Spinal cord (tissue), 10 donors: ENCODE results near the gene MAPKAPK3. TPM values are rescaled to one million over a fixed set of nuclear protein-coding genes. Genes with fewer than 3 reads are reported as not detected.
A peak's percentile ranks its signal among the peaks of the same experiment; 100 is the strongest.

Experiments used
- DNase-seq, 6 donors: peaks; one replicate each; pipeline versions ENCODE4 v3.0.0 to v3.0.0-alpha.2; 2013 to 2015; ENCODE audit warnings: low spot score in 6 of 6, low read depth in 4 of 6
- H3K27ac ChIP-seq: one replicate; pipeline ENCODE4 v1.5.1; 2013; ENCODE audit warnings: low read depth, low read length, control low read depth
- H3K27me3 ChIP-seq: one replicate; pipeline ENCODE4 v1.6.1; 2013; ENCODE audit warnings: low read length; ENCODE audit not compliant: control insufficient read depth, insufficient read depth
- H3K36me3 ChIP-seq: one replicate; pipeline ENCODE4 v1.6.1; 2013; ENCODE audit warnings: low read length; ENCODE audit not compliant: control insufficient read depth, insufficient read depth
- H3K4me1 ChIP-seq: one replicate; pipeline ENCODE4 v1.6.1; 2013; ENCODE audit warnings: low read length; ENCODE audit not compliant: control insufficient read depth, insufficient read depth
- H3K4me3 ChIP-seq: one replicate; pipeline ENCODE4 v1.5.1; 2013; ENCODE audit warnings: low read depth, low read length, control low read depth
- H3K9me3 ChIP-seq: one replicate; pipeline ENCODE4 v1.6.1; 2013; ENCODE audit warnings: low read length; ENCODE audit not compliant: control insufficient read depth, insufficient read depth
- WGBS: methylation state at CpG from one replicate; pipeline ENCODE4 v1.1.5; 2013; ENCODE audit warnings: missing lambda C conversion rate; ENCODE audit not compliant: insufficient coverage; 5-methylcytosine and 5-hydroxymethylcytosine counted together
- polyA plus RNA-seq, 2 donors: library from polyadenylated mRNA; unstranded; fragments of 120-200 nt; gene quantifications; one replicate each; pipeline ENCODE4 v1.2.1, GENCODE V29; 2013; ENCODE audit not compliant: insufficient read length in 2 of 2
- total RNA-seq, 2 donors: library from RNA; depleted of rRNA in 1 of 2; stranded (reverse); fragments of 120-200 nt in 1 of 2; fragments of >200 nt in 1 of 2; gene quantifications; one replicate each; pipeline versions ENCODE4 v1.2.3 to v1.2.4, GENCODE V29; 2013 to 2014
- donor health status: healthy.

The MAPKAPK3 gene
- total and polyA plus RNA-seq, 4 donors: 12.4 to 24.4 (median 19.0) TPM

DNA sequence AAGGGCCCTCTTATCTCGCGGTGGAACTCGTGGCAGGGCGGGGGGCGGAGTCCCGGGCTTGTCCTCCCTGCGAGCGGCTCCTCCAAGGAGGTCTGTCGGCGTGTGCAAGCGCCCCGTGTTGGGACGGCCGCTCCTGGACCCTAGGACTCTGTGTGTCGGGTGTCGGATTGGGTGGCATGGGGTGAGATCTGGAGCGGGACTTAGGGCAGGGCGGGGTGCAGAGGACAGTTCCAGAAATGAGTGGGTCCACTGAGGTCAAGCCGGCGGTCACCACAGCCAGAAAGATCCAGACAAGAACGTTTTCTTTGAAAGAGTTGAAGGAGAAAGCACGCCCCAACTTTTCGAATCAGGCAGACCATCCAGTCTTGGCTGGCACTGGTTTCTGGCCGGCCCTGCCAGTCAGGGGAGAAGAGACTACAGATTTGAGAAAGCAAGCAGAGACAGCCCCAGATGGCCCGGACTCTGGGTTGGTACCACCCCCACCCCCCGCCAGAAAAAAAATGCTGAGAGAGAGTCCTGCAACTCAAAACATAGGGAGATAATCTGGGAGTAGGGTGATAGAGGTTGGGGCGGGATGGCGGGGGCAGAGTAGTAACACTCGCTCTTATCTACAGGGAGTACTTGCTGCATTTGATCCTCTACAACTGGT, 4.6 kb upstream of the MAPKAPK3 start:
- WGBS: 6% methylated on average over 27 of the region's 29 CpGs
- Histone ChIP-seq H3K9me3 (no peaks in the 10 kb centered on the region), H3K4me3 (peak overlapping the region; percentile 71), H3K36me3 (peaks cover 12% of the 10 kb centered on the region), H3K27ac (peak overlapping the region; percentile 84), H3K4me1 (peaks cover 50% of the 10 kb centered on the region), H3K27me3 (no peaks in the 10 kb centered on the region)
- DNase-seq: no peak

DNA sequence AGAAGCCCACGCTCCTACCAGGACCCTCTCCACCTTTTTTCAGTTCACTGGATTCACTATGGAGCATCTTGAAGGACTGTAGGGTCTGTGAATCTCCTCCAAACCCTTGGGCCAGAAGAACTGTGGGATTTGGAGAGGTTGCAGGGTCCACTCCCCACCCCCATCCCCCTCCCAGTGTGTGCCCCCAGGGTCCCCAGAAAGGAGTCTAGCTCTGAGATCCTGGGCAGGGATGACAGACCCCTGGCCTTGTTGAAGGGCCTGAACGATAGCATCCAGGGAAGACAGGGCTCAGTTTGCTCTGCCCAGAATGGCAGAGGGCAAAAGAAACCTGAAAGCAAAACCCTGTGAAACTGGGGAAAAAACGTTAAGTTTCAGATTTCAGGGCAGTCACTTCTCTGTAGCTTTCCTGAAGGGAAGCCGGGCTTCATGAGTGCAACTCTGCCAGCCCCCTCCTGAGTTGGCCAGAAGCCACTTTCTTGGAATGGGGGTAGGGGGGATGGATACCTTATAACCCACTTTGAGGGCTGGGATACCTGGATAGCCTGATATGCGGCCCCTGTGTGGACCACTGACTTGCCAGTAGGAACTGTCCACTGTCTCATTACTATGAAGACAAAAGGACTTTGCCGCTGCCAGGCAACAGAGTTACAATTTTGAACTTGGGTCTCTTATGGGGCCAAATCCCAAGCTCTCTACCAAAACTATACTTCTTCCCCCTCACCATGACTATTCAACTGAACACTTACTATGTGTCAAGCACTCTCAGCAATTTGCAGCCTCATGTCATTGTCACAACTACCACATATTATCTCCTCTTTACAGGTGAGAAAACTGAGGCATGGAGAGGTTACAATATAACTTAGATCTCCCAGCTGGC, 3.7 kb upstream of the MAPKAPK3 start:
- Histone ChIP-seq H3K4me1 (peaks cover 59% of the 10 kb centered on the region), H3K36me3 (peaks cover 4% of the 10 kb centered on the region), H3K9me3 (no peaks in the 10 kb centered on the region), H3K27ac (no peak overlapping the region), H3K4me3 (peak overlapping the region; percentile 71), H3K27me3 (no peaks in the 10 kb centered on the region)
- WGBS: 72% methylated on average over 5 of the region's 6 CpGs
- DNase-seq: no peak

DNA sequence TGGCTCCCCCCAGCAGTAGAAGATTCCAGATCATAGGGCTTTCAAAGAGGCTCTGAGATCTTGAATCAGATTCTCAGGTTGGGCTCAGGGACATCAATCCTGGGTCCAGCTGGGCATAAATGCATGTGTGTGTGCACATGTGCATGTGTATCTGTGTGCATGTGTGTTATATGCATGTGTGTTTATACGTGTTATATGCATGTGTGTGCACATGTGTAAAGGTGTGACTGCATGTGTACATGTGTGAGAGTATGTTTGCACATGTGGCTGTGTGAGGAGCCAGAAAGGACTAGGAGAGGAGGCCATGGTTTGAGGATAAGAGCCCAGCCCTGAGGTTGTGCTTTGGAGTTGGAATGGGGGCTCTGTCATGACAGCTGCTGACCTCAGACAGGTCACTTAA, 1.8 kb upstream of the MAPKAPK3 start:
- no peak overlapping the region for H3K4me3 ChIP-seq
- WGBS: 45% methylated on average over 1 of the region's 1 CpG
- no peaks in the 10 kb centered on the region for H3K27me3 ChIP-seq
- H3K36me3 ChIP-seq: no peaks in the 10 kb centered on the region
- DNase-seq: no peak
- H3K4me1 ChIP-seq: peaks cover 52% of the 10 kb centered on the region
- no peaks in the 10 kb centered on the region for H3K9me3 ChIP-seq
- H3K27ac ChIP-seq: no peak overlapping the region

DNA sequence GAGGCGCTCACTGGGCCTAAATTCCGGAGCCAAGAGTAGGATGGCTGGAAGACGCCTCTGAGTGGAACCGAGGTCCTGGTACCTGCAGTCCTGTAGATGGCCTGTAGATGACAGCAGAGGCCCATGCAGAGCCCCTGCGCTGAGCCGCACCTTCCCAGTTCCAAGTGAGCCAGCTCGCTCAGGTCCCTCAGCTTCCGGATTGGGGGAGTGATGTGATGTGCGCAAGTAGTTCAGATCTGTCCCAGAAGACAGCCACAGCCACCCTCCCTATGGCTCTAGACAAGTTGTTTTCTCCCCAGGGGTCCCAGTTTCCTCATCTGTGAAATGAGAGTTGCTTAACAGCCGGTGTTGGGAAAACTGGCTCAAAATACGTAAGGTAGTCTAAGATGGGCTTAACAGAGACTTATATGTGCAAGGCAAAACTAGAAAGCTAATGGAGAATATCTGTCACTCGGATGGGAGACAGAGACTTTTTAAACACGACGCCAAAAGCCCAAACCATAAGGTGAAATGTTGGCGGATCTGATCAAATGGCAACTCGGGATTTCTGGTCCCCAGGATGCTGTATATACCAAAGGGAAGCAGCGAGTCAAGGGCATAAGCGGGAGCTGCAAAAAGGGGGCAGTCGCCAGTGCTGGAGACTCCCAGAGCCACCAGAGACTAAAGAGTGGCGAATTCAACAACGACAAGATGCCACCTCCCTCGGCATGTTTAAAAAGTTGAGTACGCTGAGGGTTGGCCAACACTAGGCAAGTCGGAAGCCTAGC, 765 bp upstream of the MAPKAPK3 start:
- peaks cover 45% of the 10 kb centered on the region for H3K4me1 ChIP-seq
- H3K36me3 ChIP-seq: no peaks in the 10 kb centered on the region
- H3K27ac ChIP-seq: peak overlapping the region; percentile 79
- WGBS: under 1% methylated on average over 19 of the region's 24 CpGs
- DNase-seq: peak; percentile 68 to 96 (median 78)
- H3K4me3 ChIP-seq: peak overlapping the region; percentile 67
- no peaks in the 10 kb centered on the region for H3K9me3 ChIP-seq
- no peaks in the 10 kb centered on the region for H3K27me3 ChIP-seq

DNA sequence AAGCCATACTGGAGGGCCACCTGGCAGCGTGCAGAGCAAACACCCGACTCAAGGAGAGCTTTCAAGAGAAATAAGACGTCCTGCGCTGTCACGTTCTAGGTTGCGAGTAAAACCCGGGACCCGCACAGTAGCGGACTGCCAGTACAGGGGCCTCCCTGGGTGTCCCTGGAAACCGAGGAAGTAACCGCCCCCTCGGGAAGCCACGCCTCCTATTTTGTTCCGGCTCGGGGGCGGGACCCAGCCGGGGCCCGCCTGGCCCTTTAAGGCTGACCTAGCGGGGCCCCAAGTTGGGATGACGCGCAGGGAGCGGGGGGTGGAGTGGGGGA, 218 bp upstream of the MAPKAPK3 start:
- Histone ChIP-seq H3K27me3 (no peaks in the 10 kb centered on the region), H3K27ac (peak overlapping the region; percentile 79)

DNA sequence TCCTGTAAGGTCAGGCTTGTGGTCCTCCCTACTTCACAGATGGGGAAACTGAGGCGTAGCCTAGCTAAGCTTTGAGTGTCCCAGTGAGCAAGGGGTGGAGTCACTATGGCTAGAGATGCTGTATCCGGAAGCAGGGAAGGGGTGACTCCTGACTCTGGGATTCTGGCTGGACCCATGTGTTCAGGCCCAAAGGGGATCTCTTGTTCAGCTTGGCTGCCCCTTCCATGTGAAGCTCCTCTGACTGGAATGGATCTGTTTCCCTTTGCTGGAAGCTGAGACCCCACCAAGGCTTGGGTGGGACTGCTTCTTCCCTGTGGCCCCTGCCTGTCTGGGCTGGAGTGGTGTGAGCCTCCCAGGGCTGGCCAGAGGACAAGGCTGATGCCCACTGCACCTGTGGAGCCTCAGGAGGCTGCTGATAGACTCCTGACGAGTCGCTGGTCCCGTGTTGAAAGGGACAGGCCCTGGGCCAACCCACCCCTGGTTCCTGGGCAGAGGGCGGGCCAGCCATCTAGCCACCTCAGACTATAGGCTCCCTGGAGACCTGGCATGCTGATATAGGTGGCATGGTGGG, 1.0 kb downstream of the MAPKAPK3 start:
- Histone ChIP-seq H3K9me3 (no peaks in the 10 kb centered on the region), H3K4me1 (peaks cover 30% of the 10 kb centered on the region), H3K27ac (no peak overlapping the region), H3K4me3 (peak overlapping the region; percentile 67), H3K36me3 (no peaks in the 10 kb centered on the region), H3K27me3 (no peaks in the 10 kb centered on the region)
- WGBS: 74% methylated on average over 5 of the region's 6 CpGs
- no peak for DNase-seq

More for the DNA sequence above, 218 bp upstream of the MAPKAPK3 start:
- Histone ChIP-seq H3K4me1 (peaks cover 42% of the 10 kb centered on the region), H3K36me3 (no peaks in the 10 kb centered on the region), H3K9me3 (no peaks in the 10 kb centered on the region), H3K4me3 (peak overlapping the region; percentile 67)
- peak in 4 of 6 donors; percentile 67 to 93 (median 80) for DNase-seq
- 0% methylated on average over 16 of the region's 22 CpGs for WGBS

DNA sequence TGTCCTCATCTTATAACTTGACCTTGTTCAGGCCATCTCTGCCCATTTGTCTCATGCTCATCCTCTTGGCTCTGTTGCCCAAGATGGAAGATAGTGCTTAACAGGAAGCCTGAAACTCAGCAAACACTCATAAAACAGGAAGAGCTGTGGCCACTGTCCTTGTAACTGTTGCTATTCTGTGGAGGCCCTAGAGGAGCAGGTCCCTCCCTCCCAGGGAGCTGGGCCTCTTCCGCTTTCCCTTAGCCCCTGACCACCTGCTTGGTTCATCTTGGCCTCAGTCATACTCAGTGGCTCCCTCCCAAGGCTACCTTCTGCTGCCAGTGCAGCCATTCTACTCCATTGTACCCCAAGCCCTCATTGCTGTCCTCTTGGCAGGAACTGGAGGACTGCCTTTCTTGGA, 3.5 kb downstream of the MAPKAPK3 start:
- H3K36me3 ChIP-seq: no peaks in the 10 kb centered on the region
- no peak for DNase-seq
- H3K27ac ChIP-seq: no peak overlapping the region
- peaks cover 27% of the 10 kb centered on the region for H3K4me1 ChIP-seq
- 60% methylated on average over 1 of the region's 1 CpG for WGBS
- H3K4me3 ChIP-seq: no peak overlapping the region
- H3K9me3 ChIP-seq: no peaks in the 10 kb centered on the region
- H3K27me3 ChIP-seq: no peaks in the 10 kb centered on the region

DNA sequence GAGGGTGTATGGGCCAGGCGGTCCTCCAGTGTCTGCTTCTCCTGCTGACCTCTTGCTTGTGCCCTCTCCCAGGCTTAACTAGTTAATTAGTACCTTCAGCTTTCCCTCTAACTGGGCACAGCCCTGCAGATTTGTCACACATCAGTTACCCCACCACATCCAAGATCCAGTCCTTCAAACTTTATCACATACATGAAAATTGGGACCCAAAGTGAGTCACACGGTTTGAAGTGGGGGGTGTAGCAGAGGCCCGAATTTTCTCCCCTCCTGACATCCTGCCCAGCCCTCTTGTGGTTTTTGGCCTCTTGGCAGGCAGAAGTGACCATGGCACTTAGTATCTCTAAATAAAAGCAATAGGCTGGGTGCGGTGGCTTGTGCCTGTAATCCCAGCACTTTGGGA, 3.9 kb downstream of the MAPKAPK3 start:
- no peaks in the 10 kb centered on the region for H3K27me3 ChIP-seq
- peaks cover 29% of the 10 kb centered on the region for H3K4me1 ChIP-seq
- no peaks in the 10 kb centered on the region for H3K9me3 ChIP-seq
- H3K36me3 ChIP-seq: no peaks in the 10 kb centered on the region
- DNase-seq: no peak
- WGBS: 44% methylated on average over 1 of the region's 4 CpGs
- H3K27ac ChIP-seq: no peak overlapping the region
- no peak overlapping the region for H3K4me3 ChIP-seq

DNA sequence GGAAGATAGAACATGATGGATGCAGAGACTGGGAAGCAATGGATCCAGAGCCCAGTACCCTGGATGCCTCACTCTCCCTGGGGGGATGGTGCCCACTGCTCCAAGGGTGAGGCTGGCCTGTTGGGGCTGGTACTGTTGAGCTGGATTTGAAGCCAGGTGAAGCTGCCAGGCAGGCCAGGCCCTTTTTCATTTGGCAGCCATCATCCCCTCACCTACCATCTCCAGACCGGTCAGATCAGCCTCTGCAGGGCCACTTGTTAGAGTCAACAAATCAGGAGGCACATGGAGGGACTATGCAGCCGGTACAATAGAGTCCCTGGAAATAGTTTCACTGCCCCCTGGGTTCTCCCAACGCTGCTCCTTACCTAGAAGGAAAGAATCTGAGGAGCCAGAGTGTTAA, 5.9 kb downstream of the MAPKAPK3 start:
- Histone ChIP-seq H3K9me3 (no peaks in the 10 kb centered on the region), H3K4me1 (peaks cover 14% of the 10 kb centered on the region), H3K36me3 (no peaks in the 10 kb centered on the region), H3K27me3 (no peaks in the 10 kb centered on the region), H3K4me3 (no peak overlapping the region), H3K27ac (no peak overlapping the region)
- WGBS: 52% methylated on average over 3 of the region's 3 CpGs
- DNase-seq: no peak
